HG03159 (cell line): ENCODE measurements around the gene IZUMO4.

Source experiments
- ATAC-seq: cut with Tn5 transposase; IDR thresholded peaks from one replicate; pipeline ENCODE4 v1.9.1; 2021; ENCODE audit warnings: mild to moderate bottlenecking, moderate library complexity; ENCODE audit not compliant: unreplicated experiment

The IZUMO4 gene

GRCh38 chr19:2103045-2103707 lies 6.5 kb downstream of the IZUMO4 start:
- no peak for ATAC-seq

GRCh38 chr19:2108251-2109016 lies 11.7 kb downstream of the IZUMO4 start:
- ATAC-seq, result no peak

GRCh38 chr19:2109046-2109864 lies 12.5 kb downstream of the IZUMO4 start:
- ATAC-seq, result no peak

- no peak for ATAC-seq
Measured at GRCh38 chr19:2110822-2111221, 14.1 kb downstream of the IZUMO4 start.

GRCh38 chr19:2111425-2111824 lies 14.7 kb downstream of the IZUMO4 start:
- no peak for ATAC-seq

- no peak for ATAC-seq
Measured at GRCh38 chr19:2111886-2112285, 15.2 kb downstream of the IZUMO4 start.

DNA sequence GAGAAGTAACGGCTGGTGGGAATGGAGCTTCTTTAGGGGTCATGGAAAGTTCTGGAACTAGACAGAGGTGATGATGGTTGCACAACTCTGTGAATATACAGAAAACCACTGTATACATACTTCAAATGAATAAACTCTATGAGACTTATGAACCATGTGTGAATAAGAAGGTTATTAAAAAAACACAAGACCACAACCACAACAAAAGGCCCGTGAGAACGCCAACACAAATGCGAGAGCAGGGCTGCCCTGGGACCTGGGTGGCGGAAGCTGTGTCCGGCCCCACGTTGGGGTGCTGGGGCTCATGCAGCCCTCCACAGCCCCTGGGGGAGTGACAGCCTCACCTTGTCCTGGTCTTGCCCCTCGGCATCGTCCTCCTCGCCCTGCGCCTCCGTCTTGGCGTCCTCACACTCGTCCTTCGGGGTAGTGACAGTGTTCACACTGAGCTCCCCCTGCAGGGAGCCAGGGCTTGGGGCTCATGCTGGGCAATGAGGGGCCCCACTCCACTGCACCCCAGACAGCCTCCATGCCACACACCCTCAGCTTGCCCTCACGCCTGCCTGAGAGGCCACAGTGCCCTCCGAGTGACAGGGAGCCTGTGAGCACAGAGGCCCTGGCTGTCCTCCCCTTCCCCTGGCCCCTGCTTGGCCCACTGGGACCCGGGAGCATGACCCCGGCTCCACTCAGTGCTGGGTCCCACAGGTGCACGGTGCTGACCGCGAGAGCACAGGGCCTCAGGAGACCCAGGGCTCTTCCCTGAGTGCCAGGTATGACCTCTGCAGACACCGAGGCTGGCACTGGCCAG lies 16.0 kb downstream of the IZUMO4 start:
- no peak for ATAC-seq

DNA sequence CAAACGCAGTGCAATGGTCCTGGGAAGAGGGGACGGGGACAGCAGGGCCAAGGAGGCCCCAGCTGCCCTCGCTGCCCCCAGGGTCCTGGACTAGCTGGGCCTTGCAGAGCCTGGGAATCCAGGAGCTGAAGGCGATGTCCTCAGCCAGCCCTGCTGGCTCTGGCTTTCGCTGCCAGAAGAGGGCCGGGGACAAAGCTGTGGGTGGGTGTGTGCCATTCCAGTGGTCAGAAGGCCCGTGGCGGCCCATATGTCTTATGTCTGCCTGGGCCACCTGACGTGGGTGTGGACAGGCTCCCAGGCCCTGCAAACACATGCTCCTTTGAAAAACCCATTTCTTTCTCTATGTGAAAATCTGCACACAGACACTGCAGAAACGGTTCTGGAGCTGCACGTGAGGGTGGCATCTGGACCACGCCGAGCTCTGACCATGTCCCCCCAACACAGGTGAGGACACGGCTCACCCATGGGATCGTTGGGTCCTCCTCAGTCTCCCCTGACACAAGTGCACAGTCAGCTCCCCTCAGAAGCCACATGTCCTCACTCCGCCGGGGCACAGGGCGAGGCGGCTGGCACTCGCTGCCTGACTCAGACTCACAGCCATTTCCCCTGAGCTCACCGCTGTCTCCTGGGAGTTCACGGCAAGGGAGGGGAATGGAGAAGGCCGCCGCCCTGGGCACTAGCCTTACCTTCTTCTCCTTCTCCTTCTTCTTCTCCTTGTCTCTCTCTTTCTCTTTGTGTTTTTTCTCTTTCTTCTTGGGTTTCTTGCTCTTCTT lies 16.9 kb downstream of the IZUMO4 start:
- no peak for ATAC-seq

DNA sequence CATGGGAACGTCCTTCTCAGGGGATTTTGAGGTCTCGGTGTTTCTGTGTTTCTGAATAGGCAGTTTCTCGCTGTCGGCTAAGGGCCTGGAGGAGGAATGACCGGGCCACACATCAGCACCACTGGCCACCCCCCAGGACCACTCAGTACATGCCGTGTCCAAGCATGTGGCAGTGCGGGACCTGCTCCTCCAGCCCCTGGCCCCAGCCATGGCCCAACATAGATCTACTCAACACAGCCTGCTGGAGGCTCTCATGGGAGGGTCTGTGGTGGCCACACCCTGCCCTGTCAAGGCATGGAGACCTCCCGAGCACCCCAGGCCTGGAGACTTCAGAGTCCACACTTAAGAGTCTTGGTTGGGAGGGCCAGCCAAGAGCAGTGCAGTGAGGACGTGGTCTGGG lies 17.5 kb downstream of the IZUMO4 start:
- ATAC-seq, result no peak

DNA sequence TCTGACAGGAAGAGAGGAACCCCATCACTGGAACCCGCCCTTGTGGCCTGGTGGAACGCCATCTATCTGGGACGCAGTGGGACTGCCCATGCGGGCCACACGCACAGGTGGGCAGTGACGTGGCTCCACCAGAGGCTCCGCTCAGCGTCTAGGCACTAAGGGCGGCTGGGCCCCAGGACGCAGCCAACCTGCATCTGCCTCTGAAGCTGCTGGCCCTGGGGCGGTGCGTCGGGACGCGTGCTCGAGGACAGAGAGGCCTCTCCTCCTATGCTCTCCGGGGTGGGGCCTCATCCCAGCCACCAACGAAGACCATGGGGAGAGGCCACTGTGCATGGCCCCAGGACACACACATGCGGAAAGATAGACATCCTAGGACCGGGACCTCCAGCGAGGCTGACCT lies 18.1 kb downstream of the IZUMO4 start:
- no peak for ATAC-seq

- ATAC-seq, result no peak
Measured at GRCh38 chr19:2115324-2115723, 18.6 kb downstream of the IZUMO4 start.

GRCh38 chr19:2115911-2116426 lies 19.3 kb downstream of the IZUMO4 start:
- ATAC-seq, result no peak

DNA sequence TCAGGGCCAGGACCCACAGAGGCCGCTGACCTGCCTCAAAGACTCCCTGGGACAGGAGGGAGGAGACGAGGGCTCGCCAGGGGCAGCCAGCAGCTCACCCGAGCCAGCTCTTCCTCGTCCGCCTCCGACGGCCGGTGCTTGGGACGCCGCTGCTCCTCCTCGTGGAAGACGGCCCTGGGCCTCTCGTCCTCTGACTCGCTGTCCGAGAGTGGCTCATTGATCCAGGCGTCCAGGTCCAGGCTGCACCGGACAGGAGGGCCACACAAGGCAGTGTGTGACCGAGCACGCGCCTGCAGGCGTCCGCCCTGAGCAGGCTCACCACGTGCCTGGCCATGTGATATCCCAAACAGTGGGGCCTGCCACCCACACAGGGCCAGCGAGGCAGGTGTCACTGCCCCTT lies 19.8 kb downstream of the IZUMO4 start:
- ATAC-seq, result no peak

GRCh38 chr19:2117215-2117960 lies 20.7 kb downstream of the IZUMO4 start:
- no peak for ATAC-seq

DNA sequence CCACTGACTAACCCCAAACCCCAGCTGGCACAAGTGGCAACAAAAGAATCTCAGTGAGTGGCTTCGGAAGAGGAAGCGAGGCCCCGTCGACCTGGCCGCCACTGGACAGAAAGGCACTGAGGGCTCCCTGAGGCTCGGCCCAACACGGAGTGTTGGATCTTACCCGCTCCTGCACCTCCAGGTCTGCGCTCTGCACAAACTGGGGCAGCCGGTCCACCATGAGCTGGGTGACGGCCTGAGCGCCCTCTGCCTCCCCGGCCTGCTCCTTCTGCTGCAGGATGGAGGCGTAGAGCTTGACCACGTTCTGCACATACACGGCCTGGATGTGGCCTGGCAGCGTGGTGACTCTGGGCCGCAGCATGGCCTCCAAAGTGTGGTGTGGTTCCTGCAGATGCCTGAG lies 21.7 kb downstream of the IZUMO4 start:
- no peak for ATAC-seq

- ATAC-seq, result no peak
Measured at GRCh38 chr19:2119921-2120785, 23.4 kb downstream of the IZUMO4 start.

DNA sequence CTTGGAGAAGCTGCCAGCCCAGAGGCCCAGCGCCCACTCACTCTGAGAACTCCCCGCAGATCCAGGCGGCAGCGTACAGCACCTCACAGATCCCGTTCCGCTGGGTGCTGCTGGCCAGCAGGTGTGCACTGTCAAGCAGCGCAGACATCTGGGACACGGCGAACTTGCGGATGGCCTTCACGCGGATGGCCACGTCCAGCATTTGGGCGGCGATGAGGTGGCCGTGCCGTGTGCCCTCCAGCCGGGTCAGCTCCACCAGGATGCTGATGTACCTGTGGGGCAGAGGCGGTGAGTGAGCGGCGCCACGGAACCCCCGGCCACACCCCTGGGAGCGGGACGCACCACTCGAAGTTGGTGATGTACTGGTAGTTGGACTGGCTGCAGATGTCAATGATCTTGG lies 24.1 kb downstream of the IZUMO4 start:
- ATAC-seq, result no peak

GRCh38 chr19:2121416-2122051 lies 24.8 kb downstream of the IZUMO4 start:
- no peak for ATAC-seq
